PC-9 (cell line): ENCODE data around the gene TRPM6. TPM values are rescaled to one million over a fixed set of nuclear protein-coding genes. Genes with fewer than 3 reads are reported as not detected.
A peak's percentile ranks its signal among the peaks of the same experiment; 100 is the strongest.

Experiments used
- BruUV-seq: library from RNA; stranded (reverse); fragments of 400-500 nt; replicated peaks from 2 replicates; lab custom pipeline; 2021; lab: Mats Ljungman, UMichigan
- CTCF ChIA-PET: fragments of 300-600 bp; sonication (Branson Sonifier 250); formaldehyde crosslinking; loops from one replicate; lab custom pipeline; 2022; ENCODE audit warnings: antibody characterized with exemption; lab: Charles Lee
- POLR2A ChIA-PET: fragments of 300-600 bp; sonication (Branson Sonifier 250); formaldehyde crosslinking; loops from one replicate; lab custom pipeline; 2022; ENCODE audit warnings: antibody characterized with exemption; ENCODE audit not compliant: unreplicated experiment; lab: Charles Lee
- DNase-seq, 2 experiments: peaks; one replicate each; pipeline versions ENCODE4 v3.0.0 to v3.0.0-alpha.2; 2015 to 2022; ENCODE audit warnings: mixed read lengths in 1 of 2
- H2AFZ ChIP-seq: fragments of 200-600 bp; sonication (generic); 2 replicates; pipeline ENCODE4 v1.8.1; 2017; ENCODE audit warnings: antibody characterized with exemption
- H3F3A ChIP-seq: fragments of 200-600 bp; sonication (generic); 2 replicates; pipeline ENCODE4 v1.8.1; 2017; ENCODE audit warnings: antibody characterized with exemption, mild to moderate bottlenecking, low read depth; ENCODE audit not compliant: insufficient read depth
- H3K27ac ChIP-seq: fragments of 200-600 bp; sonication (generic); 2 replicates; pipeline ENCODE4 v1.6.1; 2016; ENCODE audit warnings: mixed run types
- H3K27me3 ChIP-seq: fragments of 200-600 bp; sonication (generic); 2 replicates; pipeline ENCODE4 v1.6.1; 2016; ENCODE audit warnings: low read depth, mixed run types; ENCODE audit not compliant: insufficient read depth
- H3K36me3 ChIP-seq: fragments of 200-600 bp; sonication (generic); 2 replicates; pipeline ENCODE4 v1.6.1; 2016; ENCODE audit warnings: low read depth, mixed run types
- H3K4me1 ChIP-seq: fragments of 200-600 bp; sonication (generic); replicated peaks from 2 replicates; pipeline ENCODE4 v1.6.1; 2016; ENCODE audit warnings: mixed run types; ENCODE audit not compliant: insufficient read depth
- H3K4me2 ChIP-seq: fragments of 200-600 bp; sonication (generic); 2 replicates; pipeline ENCODE4 v1.6.1; 2017; ENCODE audit warnings: mixed run types
- H3K4me3 ChIP-seq: fragments of 200-600 bp; sonication (generic); 2 replicates; pipeline ENCODE4 v1.6.1; 2016; ENCODE audit warnings: mixed run types
- H3K79me2 ChIP-seq: fragments of 200-600 bp; sonication (generic); 2 replicates; pipeline ENCODE4 v1.6.1; 2017; ENCODE audit warnings: low read depth, mixed run types
- H3K9me2 ChIP-seq: fragments of 200-600 bp; sonication (generic); 2 replicates; pipeline ENCODE4 v1.8.1; 2017; ENCODE audit warnings: mild to moderate bottlenecking; ENCODE audit not compliant: insufficient read depth
- H3K9me3 ChIP-seq: fragments of 200-600 bp; sonication (generic); 2 replicates; pipeline ENCODE4 v1.8.1; 2016; ENCODE audit warnings: low read depth; ENCODE audit not compliant: insufficient read depth
- H4K20me1 ChIP-seq: fragments of 200-600 bp; sonication (generic); 2 replicates; pipeline ENCODE4 v1.8.1; 2017; ENCODE audit not compliant: insufficient read depth
- EZH2 ChIP-seq: fragments of 200-600 bp; sonication (generic); IDR thresholded peaks from 2 replicates; pipeline ENCODE4 v1.8.0; 2017; ENCODE audit warnings: antibody characterized with exemption, low read depth
- intact Hi-C: fragments of 100-400 bp; cut with micrococcal nuclease; formaldehyde crosslinking; loops from one replicate; pipeline ENCODE4 v1.10.0; 2022; ENCODE audit not compliant: unreplicated experiment
- total RNA-seq: library from RNA; stranded (reverse); gene quantifications from 2 replicates; pipeline ENCODE4 v1.2.3, GENCODE V29; 2021
- TF ChIP-seq, protein P1 (sequence below): fragments of 200-600 bp; sonication (generic); conservative IDR thresholded peaks from 2 replicates; pipeline ENCODE4 v1.6.1; 2017; ENCODE audit warnings: mixed run types, antibody characterized with exemption, mild to moderate bottlenecking, moderate library complexity

TRPM6 gene
- total RNA-seq, 1 experiment from 2014 or later, result 0.09 TPM

DNA sequence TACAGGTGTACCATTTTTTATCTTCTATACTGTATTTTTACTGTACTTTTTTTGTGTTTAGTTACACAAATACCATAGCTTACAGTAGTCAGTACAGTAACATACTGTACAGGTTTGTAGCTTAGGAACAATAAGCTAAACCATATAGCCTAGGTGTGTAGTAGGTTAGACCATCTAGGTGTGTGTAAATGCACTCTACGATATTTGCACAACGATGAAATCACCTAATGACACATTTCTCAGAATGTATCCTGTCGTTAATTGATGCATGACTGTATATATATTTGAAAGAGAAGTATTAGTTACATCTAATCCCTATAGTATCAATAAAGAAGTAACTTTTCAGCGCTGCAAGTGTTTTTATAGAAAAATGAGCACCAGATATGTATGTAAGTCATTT, 138.8 kb downstream of the TRPM6 start:
- Histone ChIP-seq H4K20me1 (no peaks in the 10 kb centered on the region), H3K27me3 (no peaks in the 10 kb centered on the region), H3K36me3 (no peaks in the 10 kb centered on the region), H3K9me3 (no peaks in the 10 kb centered on the region), H3K4me1 (no peaks in the 10 kb centered on the region), H3K9me2 (no peaks in the 10 kb centered on the region), H2AFZ (no peak overlapping the region), H3K4me3 (no peak overlapping the region), H3K27ac (no peak overlapping the region), H3K4me2 (no peak overlapping the region), H3F3A (no peaks in the 10 kb centered on the region), H3K79me2 (no peaks in the 10 kb centered on the region)
- no peak for DNase-seq
- TF ChIP-seq, protein P1, sequence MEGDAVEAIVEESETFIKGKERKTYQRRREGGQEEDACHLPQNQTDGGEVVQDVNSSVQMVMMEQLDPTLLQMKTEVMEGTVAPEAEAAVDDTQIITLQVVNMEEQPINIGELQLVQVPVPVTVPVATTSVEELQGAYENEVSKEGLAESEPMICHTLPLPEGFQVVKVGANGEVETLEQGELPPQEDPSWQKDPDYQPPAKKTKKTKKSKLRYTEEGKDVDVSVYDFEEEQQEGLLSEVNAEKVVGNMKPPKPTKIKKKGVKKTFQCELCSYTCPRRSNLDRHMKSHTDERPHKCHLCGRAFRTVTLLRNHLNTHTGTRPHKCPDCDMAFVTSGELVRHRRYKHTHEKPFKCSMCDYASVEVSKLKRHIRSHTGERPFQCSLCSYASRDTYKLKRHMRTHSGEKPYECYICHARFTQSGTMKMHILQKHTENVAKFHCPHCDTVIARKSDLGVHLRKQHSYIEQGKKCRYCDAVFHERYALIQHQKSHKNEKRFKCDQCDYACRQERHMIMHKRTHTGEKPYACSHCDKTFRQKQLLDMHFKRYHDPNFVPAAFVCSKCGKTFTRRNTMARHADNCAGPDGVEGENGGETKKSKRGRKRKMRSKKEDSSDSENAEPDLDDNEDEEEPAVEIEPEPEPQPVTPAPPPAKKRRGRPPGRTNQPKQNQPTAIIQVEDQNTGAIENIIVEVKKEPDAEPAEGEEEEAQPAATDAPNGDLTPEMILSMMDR, result no peak
- no peak for TF ChIP-seq EZH2
- intact Hi-C loops, result no loop called here
- no TSS peak for BruUV-seq
- ChIA-PET CTCF (no interaction called here), POLR2A (no interaction called here)

DNA sequence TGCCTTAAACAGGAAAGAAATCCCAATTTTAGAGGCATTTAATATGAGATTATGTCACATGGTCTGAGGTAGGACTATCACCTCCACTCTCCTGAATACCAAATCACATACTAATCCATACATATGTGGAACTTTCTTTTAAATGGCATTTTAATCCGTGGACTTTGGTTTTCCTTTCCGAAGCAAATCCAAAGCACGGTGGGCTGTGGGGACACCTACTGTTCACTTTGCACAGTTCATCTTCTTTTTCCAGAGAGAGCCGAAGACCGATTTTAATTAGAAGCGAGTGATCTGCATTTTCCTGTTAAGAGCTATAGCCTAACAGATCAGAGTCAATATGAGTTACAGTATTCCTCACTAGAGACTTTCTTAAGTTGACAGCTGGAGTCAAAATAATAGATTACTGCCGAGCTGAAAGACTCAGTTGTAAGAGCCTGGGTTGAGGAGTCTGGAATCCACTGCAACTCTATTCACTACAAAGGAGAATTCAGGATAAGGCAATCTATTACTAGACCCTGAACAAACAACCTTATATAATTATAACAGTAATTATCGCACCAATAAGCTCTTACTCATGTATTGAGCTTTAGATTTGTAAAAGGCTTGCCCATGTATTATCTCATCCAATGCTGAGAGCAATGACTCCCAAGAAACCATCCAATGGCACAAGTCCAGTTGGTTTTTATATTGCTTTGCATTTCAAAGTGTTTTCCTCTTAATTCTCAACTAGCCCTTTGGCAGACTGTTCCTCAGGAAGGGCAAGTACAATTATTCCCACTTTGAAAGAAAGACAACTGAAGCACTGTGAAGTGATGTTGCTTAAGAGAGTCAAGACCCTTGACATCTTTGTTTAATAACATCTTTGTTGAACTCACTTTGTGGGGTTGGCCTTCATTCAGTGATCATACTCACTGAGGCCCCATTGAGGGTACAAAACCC, 144.7 kb downstream of the TRPM6 start:
- Histone ChIP-seq H3F3A (no peaks in the 10 kb centered on the region), H3K4me2 (no peak overlapping the region), H3K36me3 (no peaks in the 10 kb centered on the region), H4K20me1 (no peaks in the 10 kb centered on the region), H3K4me3 (no peak overlapping the region), H3K9me3 (no peaks in the 10 kb centered on the region), H3K9me2 (no peaks in the 10 kb centered on the region), H3K27ac (no peak overlapping the region), H3K27me3 (no peaks in the 10 kb centered on the region), H3K79me2 (no peaks in the 10 kb centered on the region), H3K4me1 (no peaks in the 10 kb centered on the region), H2AFZ (no peak overlapping the region; the same call in 1 of the 2 replicates)
- peak in 1 of 2 experiments; percentile 15 for DNase-seq
- ChIA-PET CTCF (interaction anchor here (0.5 kb wide), 1 partner anchor 1106 kb away, joined by 4 read pairs; no protein-coding TSS in a partner anchor), POLR2A (no interaction called here)
- intact Hi-C loops, result no loop called here
- no TSS peak for BruUV-seq
- no peak for TF ChIP-seq EZH2
- TF ChIP-seq, protein P1, result peak; percentile 72

DNA sequence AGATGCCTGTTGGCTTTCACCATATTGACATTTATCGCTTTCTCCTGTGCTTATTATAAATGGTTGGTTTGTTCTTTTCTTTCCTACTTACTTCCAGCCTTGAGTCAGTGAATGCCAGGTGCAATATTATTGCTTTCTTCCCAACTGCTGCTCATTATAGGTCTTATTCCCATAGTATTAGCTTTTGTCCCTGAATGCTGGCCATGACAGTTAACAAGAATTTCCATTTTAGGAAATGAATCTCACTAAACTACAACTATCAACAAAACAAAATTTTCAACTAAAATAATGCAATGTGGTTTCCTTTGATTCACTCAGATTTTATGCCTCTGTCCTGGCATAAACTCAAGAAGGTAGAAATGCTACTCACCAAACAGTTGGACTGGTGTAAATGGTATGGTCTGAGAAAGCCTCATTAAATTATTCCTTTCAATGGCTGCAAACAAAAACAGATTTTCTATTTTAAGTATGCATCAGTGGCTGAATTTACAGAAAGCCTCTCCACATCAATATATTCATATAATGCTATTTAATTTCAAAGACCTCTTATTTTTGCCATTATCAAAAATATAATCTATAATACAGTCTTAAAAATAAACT, 145.4 kb downstream of the TRPM6 start:
- no peak overlapping the region for H3K27ac ChIP-seq

More for the DNA sequence above, 145.4 kb downstream of the TRPM6 start:
- no peaks in the 10 kb centered on the region for H3F3A ChIP-seq
- CTCF ChIA-PET, result interaction anchor here (0.5 kb wide), 1 partner anchor 1107 kb away, joined by 4 read pairs; no protein-coding TSS in a partner anchor
- no peaks in the 10 kb centered on the region for H3K79me2 ChIP-seq
- TF ChIP-seq, protein P1, result no peak
- no peak for TF ChIP-seq EZH2
- no peak overlapping the region for H2AFZ ChIP-seq
- no TSS peak for BruUV-seq
- no peaks in the 10 kb centered on the region for H3K36me3 ChIP-seq
- H3K27me3 ChIP-seq, result no peaks in the 10 kb centered on the region
- intact Hi-C loops, result no loop called here
- no peaks in the 10 kb centered on the region for H3K9me3 ChIP-seq
- H3K4me2 ChIP-seq, result no peak overlapping the region
- H3K9me2 ChIP-seq, result no peaks in the 10 kb centered on the region
- H3K4me1 ChIP-seq, result no peaks in the 10 kb centered on the region
- POLR2A ChIA-PET, result no interaction called here
- H3K4me3 ChIP-seq, result no peak overlapping the region
- no peaks in the 10 kb centered on the region for H4K20me1 ChIP-seq
- DNase-seq, result no peak
